WI38 (cell line): ENCODE measurements around the gene KRTAP5-2.
"Not testable (repeated sequence)": the region's sequence is repeated elsewhere in the genome, so short reads cannot be mapped to it uniquely, and the experiment has no call there.

Experiments
- H3K4me3 ChIP-seq: 2 replicates; pipeline ENCODE4 v1.5.1; 2011; ENCODE audit warnings: low read depth, mild to moderate bottlenecking, control low read depth, low read length
- CTCF ChIP-seq: IDR thresholded peaks from 2 replicates; pipeline ENCODE4 v1.5.1; 2012; ENCODE audit warnings: low read depth, mild to moderate bottlenecking, control low read depth, low read length

Gene KRTAP5-2

GRCh38 chr11:1604711-1605110 is 6.6 kb upstream of the KRTAP5-2 start:
- no peak for TF ChIP-seq CTCF
- no peak overlapping the region for H3K4me3 ChIP-seq

GRCh38 chr11:1604181-1604580 is 6.1 kb upstream of the KRTAP5-2 start:
- no peak for TF ChIP-seq CTCF
- no peak overlapping the region for H3K4me3 ChIP-seq

- no peak overlapping the region for H3K4me3 ChIP-seq
- no peak for TF ChIP-seq CTCF
Observed at GRCh38 chr11:1603629-1604028, 5.5 kb upstream of the KRTAP5-2 start.

- H3K4me3 ChIP-seq: not testable (repeated sequence)
Observed at GRCh38 chr11:1601663-1602062, 3.6 kb upstream of the KRTAP5-2 start.

GRCh38 chr11:1600626-1601025 is 2.5 kb upstream of the KRTAP5-2 start:
- no peak overlapping the region for H3K4me3 ChIP-seq
- TF ChIP-seq CTCF: no peak

- TF ChIP-seq CTCF: no peak
- no peak overlapping the region for H3K4me3 ChIP-seq
Observed at GRCh38 chr11:1598816-1599215, 722 bp upstream of the KRTAP5-2 start.

GRCh38 chr11:1598406-1598805 is 312 bp upstream of the KRTAP5-2 start:
- H3K4me3 ChIP-seq: not testable (repeated sequence)

- TF ChIP-seq CTCF: no peak
- no peak overlapping the region for H3K4me3 ChIP-seq
Observed at GRCh38 chr11:1597331-1597993, 632 bp downstream of the KRTAP5-2 start.

GRCh38 chr11:1596576-1597121 is 1.4 kb downstream of the KRTAP5-2 start:
- not testable (repeated sequence) for H3K4me3 ChIP-seq

GRCh38 chr11:1595994-1596575 is 2.0 kb downstream of the KRTAP5-2 start:
- H3K4me3 ChIP-seq: not testable (repeated sequence)
